IPS-NIHi7 (cell line): Measurements from ENCODE around the gene CAMSAP2.
"Not testable (repeated sequence)": the region's sequence is repeated elsewhere in the genome, so short reads cannot be mapped to it uniquely, and the experiment has no call there.

ENCODE experiments used
- DNase-seq: peaks from one replicate; pipeline ENCODE4 v3.0.0; 2012; ENCODE audit warnings: mixed read lengths; ENCODE audit errors: extremely low spot score

The CAMSAP2 gene

GRCh38 chr1:200739702-200740570 lies 1.2 kb downstream of the CAMSAP2 start:
- no peak for DNase-seq

- no peak for DNase-seq
Measured at GRCh38 chr1:200740571-200741208, 2.0 kb downstream of the CAMSAP2 start.

DNA sequence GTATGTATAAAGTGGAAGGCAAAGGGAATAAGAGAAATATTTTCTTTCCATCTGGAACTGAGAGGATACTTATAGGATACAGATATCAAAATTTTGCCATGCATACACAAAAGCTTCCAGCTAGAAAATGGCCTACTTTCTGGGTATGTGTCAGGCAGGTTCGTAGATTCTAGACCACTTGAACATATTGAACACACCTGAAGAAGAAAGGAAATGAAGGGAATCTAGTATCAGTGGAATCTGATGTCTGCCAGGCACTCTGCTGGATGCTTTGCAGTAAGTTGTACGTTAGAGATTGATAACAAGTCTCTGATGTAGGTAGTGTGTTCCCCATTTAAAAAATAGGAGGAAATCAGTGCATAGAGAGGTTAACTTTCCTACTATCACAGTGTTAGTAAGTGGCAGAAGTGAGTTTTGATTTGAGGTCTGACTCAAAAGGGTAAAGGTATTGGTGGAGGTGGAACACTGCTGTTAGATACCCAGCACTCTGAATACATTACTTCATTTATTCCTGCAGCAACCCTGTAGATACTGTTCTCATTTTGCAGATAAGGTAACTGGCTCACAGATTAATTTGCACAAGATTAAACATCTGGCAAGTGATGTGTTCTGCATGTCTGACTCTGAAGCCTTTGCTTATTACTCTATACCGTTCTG lies 3.0 kb downstream of the CAMSAP2 start:
- no peak for DNase-seq

DNA sequence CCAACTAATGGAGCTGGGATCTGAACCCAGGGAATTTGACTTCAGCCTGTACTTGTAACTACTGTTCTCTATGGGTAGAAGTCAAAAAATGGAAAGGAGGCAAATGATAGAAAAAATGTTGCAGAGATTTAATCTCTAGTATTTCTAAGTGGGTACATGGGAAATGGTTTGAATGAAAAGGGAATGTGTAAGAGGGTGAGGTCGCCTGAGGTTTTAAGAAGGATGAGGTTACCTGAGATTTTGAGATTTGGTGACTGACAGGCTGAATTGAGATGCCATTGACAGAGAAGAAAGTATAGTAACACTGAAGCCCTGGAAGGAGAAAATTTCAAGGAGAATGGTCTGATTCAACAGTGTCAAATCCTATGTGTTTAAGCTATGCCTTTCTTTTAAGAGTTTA lies 5.5 kb downstream of the CAMSAP2 start:
- DNase-seq = no peak

DNA sequence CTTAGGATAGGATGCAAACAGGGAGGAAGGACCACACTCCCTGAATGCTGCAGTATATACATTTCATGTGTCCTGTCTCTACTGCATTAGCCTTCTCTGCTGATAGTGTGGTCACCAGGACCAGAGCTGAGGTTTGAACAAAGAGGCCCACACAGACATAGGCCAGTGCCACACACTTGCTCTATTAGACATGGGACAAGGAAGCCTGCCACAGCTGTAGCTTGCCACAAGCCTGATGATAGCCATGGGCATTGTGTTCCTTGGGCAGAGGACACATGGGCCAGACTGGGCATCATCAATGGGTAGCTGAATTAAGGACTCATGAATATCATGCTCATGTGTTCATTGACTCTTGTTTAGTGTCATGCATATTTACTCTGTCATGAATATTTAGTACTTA lies 10.4 kb downstream of the CAMSAP2 start:
- no peak for DNase-seq

DNA sequence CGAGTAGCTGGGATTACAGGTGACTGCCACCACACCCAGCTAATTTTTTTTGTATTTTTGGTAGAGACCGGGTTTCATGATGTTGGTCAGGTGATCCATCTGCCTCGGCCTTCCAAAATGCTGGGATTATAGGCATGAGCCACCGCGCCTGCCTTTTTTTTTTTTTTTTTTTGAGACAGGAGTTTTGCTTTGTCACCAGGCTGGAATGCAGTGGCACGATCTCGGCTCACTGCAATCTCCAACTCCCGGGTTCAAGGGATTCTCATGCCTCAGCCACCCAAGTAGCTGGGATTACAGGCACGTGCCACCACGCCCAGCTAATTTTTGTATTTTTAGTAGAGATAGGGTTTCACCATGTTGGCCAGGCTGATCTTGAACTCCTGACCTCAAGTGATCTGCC lies 12.1 kb downstream of the CAMSAP2 start:
- DNase-seq = not testable (repeated sequence)

DNA sequence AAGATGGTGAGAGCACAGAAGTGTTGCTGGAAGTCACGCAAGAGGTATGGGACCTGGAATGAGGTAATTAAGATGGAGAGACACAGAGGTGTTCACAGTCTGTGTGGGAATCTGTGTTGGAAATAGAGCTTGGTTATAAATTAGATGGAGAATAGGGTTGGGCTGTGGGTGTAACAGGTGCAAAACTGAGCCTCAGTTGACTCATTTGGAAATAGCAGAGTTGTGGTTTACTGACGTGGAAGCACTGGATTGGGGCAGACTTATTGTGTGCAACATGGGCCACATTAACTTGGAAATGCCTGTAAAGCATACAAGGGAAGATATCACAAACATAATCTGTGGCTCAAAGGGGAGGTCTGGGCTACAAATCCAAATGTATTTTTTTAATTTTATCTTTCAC lies 13.0 kb downstream of the CAMSAP2 start:
- DNase-seq = no peak

- DNase-seq = no peak
Measured at GRCh38 chr1:200753650-200754198, 15.0 kb downstream of the CAMSAP2 start.

DNA sequence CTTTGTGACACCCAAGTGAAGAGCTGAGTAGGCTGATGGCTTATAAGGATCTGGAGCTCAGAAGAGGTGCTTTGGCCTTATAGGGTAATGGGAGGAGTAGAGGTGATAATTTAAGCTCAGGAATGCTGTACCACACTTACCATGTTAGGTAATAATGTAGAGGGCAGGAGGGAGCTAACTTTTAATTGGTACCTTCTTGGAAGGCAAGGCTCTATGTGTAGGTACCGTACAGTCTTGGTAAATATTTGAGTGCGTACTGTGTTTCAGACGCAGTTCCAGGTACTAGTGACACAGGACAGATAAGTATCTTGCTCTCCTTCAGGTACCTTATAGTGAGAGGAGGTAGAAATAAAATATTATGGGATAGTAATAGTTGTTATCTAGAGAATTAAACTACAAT lies 16.8 kb downstream of the CAMSAP2 start:
- DNase-seq = no peak

DNA sequence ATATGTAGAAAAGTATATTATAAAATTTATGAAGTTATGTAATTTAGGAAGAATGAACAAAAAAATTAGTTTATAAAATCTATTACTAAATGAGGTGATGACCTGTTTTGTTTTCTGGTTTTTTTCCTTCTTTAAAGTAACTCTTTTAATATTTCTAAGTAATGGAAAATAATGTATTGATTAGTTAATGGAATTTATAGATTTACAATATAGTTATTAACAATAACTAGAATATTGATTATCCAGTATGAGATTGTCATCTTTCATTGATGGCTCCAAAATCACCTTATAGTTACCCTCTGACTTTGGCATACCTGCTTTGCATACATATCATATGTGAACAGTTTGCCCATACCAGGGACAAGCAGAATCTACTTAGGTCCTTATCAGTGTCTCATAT lies 23.4 kb downstream of the CAMSAP2 start:
- DNase-seq = no peak

- no peak for DNase-seq
Measured at GRCh38 chr1:200767321-200767720, 28.6 kb downstream of the CAMSAP2 start.

GRCh38 chr1:200771625-200772555 lies 33.2 kb downstream of the CAMSAP2 start:
- DNase-seq = no peak

- no peak for DNase-seq
Measured at GRCh38 chr1:200774311-200774710, 35.6 kb downstream of the CAMSAP2 start.

DNA sequence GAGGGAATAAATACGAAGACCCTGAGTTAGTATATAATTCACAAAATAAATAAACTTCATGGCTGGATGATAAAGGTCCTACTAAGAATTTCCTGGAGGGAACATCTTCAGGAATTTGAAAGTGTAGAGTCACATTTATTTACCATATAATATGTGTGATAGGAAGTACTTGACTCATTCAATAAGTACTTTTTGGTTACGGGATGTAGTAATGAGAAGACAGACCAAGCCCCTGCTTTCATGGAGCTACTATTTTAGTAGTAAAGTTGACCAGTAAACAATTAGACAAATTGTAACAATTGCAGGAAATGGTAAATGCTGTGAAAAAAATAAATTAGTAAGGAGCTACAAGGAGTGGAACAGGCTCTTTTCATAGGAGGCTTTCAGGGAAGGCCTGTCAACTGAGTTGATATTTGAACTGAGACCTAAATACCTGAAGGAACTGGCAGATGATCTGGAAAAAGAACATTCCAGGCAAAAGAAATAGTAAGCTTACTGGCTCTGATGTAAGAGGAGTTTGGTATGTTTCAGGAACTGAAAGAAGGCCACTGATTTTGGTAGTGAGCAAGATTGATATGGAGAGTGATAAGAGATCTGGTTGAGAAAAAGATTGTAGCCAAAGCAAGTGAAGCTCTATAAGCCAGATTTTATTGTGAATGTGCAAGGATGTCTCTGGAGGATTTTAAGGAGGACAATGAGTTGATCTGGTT lies 36.2 kb downstream of the CAMSAP2 start:
- no peak for DNase-seq

DNA sequence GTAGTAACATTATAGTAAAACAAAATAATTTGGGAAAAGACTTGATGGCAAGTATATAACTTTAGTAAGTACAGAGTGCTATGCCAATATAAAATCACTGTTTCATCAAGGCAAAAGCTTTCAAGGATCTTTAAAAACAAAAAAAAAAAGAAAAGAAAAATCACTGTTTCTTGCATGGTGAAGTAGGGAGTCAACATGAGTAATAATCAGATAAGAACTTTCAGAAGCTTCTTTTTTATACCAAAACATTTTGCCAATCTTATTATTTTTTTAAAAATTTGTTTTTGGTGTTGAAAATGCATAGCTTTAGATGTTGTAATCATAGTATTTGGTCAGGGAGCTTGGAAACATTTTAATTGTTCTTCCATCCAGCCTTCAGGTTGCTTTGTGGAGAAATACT lies 37.2 kb downstream of the CAMSAP2 start:
- no peak for DNase-seq

- no peak for DNase-seq
Measured at GRCh38 chr1:200776949-200777348, 38.3 kb downstream of the CAMSAP2 start.

GRCh38 chr1:200778766-200779165 lies 40.1 kb downstream of the CAMSAP2 start:
- no peak for DNase-seq

- DNase-seq = no peak
Measured at GRCh38 chr1:200779326-200779725, 40.6 kb downstream of the CAMSAP2 start.

DNA sequence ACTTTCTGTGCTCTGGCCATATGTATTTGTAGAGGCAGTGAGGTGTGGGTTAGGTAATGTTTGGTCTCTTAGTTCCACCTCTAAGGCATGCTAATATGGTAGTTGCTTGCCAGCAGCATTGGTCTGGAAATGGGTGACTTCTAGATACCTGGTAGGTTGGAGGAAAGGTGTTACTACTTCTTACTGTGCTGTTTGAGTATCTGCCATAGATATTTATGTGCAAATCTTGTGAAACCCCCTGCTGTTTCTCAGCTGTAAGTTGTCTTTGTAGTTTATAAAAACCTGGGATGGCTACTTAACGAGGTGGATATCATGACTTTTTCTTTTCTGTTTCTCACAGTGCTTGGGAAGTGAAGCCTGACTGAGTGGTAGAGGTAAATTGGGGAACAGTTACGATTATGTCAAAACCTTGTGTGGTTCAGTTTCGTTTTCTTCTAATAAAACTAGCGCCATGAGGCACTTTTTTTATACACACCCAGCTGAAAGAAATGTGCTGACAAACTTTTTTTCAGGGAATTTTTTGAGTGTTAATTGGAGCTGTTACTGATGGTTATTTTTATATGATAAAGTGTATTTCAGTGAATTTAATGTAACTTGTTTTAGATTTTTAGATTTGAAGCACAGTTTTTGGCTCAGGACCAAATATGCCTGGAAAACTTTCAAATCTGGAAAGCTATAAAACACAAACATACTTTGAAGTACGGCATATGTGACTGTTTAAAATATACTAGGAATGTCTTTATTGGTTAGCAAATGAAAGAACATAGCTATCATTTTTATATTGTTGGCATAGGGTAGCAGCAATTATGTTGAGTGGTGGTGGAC lies 42.1 kb downstream of the CAMSAP2 start:
- no peak for DNase-seq

- no peak for DNase-seq
Measured at GRCh38 chr1:200783926-200784325, 45.2 kb downstream of the CAMSAP2 start.
